ENCODE results near the gene RBM39. TPM values are rescaled to one million over a fixed set of nuclear protein-coding genes. Genes with fewer than 3 reads are reported as not detected.

Gene RBM39
- total and polyA plus RNA-seq, 2 of the 8 experiments (the other 6 are each of a cell fraction or from before 2014, with no cell fraction given): 78.0 to 219 TPM

- Histone ChIP-seq H2BK15ac (ENCODE audit: low read length) (no peak overlapping the region), H3K27ac (ENCODE audit: low read depth, low read length) (no peak overlapping the region), H3K9me3 (ENCODE audit: insufficient read depth in 2 of 2, low read depth in 1 of 2, low read length in 1 of 2) (no peaks in the 10 kb centered on the region), H4K91ac (replicated peaks; ENCODE audit: insufficient read length, low read length) (no peak overlapping the region), H3K4me2 (ENCODE audit: insufficient read depth in 1 of 2, low read depth in 2 of 2, low read length in 2 of 2) (no peak overlapping the region), H2BK12ac (ENCODE audit: low read depth, low read length) (no peak overlapping the region), H4K5ac (ENCODE audit: insufficient read length, low read depth, low read length) (no peak overlapping the region), H2BK5ac (ENCODE audit: low read depth, low read length) (no peak overlapping the region), H2BK20ac (ENCODE audit: low read length) (no peak overlapping the region), H3K23ac (ENCODE audit: insufficient read length) (no peak overlapping the region), H2BK120ac (replicated peaks; ENCODE audit: low read depth, low read length) (no peak overlapping the region), H3K4ac (replicated peaks; ENCODE audit: insufficient read length, low read depth, low read length) (no peak overlapping the region), H3K36me3 (ENCODE audit: control insufficient read depth in 2 of 4, insufficient read depth in 4 of 4, low read length in 3 of 4) (peaks cover 66 to 100% (median 95%) of the 10 kb centered on the region in 4 experiments), H3K27me3 (replicated peaks in 1 of 4; ENCODE audit: control insufficient read depth in 3 of 4, extremely low read depth in 1 of 4, insufficient read depth in 3 of 4, low read length in 3 of 4) (no peaks in the 10 kb centered on the region; a peak in 1 of 7 replicates), H4K20me1 (replicated peaks in 1 of 2; ENCODE audit: control insufficient read depth in 1 of 2, insufficient read depth in 2 of 2, low read length in 2 of 2) (peaks cover 20 to 21% of the 10 kb centered on the region in 2 experiments), H3K4me3 (ENCODE audit: extremely low read depth in 1 of 4, insufficient read depth in 2 of 4, low read depth in 3 of 4, low read length in 4 of 4) (no peak overlapping the region), H2AK5ac (ENCODE audit: low read depth, low read length) (no peak overlapping the region), H3K79me2 (ENCODE audit: control insufficient read depth in 1 of 2, insufficient read depth in 2 of 2, low read length in 2 of 2) (peaks cover 0 to 87% of the 10 kb centered on the region in 2 experiments; a peak in 2 of 4 replicates), H3K18ac (ENCODE audit: extremely low read depth, low read length) (no peak overlapping the region), H3K4me1 (replicated peaks in 1 of 4; ENCODE audit: control insufficient read depth in 3 of 4, insufficient read depth in 4 of 4, low read length in 3 of 4) (no peaks in the 10 kb centered on the region), H3K56ac (replicated peaks; ENCODE audit: insufficient read length, low read depth, low read length) (no peak overlapping the region), H2AFZ (ENCODE audit: low read length) (no peak overlapping the region), H3K23me2 (ENCODE audit: low read depth, low read length) (no peaks in the 10 kb centered on the region), H3K79me1 (ENCODE audit: low read depth, low read length) (peaks cover 10% of the 10 kb centered on the region), H4K8ac (ENCODE audit: extremely low read depth, insufficient read depth, low read length) (no peak overlapping the region), H3K9ac (replicated peaks in 1 of 4; ENCODE audit: extremely low read depth in 1 of 4, low read depth in 3 of 4, low read length in 3 of 4) (no peak overlapping the region), H3K14ac (ENCODE audit: insufficient read length) (no peak overlapping the region)
- FAIRE-seq (no peak), DNase-seq (ENCODE audit: low read depth in 1 of 2, low spot score in 2 of 2) (no peak)
- TF ChIP-seq TAF1 (IDR thresholded peaks at IDR 0.05; ENCODE audit: low read depth, low read length) (no peak), KDM4A (IDR thresholded peaks at IDR 0.05; ENCODE audit: low read depth, low read length, severe bottlenecking) (no peak), CTCF (IDR thresholded peaks at IDR 0.05; ENCODE audit: control extremely low read depth in 1 of 3, insufficient read depth in 1 of 3, low read depth in 1 of 3, low read length in 3 of 3) (no peak), RNF2 (IDR thresholded peaks at IDR 0.05; ENCODE audit: borderline replicate concordance, low read depth, low read length, missing control alignments, poor library complexity, severe bottlenecking) (no peak), RBBP5 (IDR thresholded peaks at IDR 0.05; ENCODE audit: borderline replicate concordance, low read depth, low read length) (no peak), HDAC2 (IDR thresholded peaks at IDR 0.05; ENCODE audit: borderline replicate concordance in 1 of 2, low read depth in 2 of 2, low read length in 2 of 2) (no peak)
- TF ChIP-seq, protein P1, sequence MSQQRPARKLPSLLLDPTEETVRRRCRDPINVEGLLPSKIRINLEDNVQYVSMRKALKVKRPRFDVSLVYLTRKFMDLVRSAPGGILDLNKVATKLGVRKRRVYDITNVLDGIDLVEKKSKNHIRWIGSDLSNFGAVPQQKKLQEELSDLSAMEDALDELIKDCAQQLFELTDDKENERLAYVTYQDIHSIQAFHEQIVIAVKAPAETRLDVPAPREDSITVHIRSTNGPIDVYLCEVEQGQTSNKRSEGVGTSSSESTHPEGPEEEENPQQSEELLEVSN (IDR thresholded peaks at IDR 0.05): no peak
- CTCF ChIA-PET (ENCODE audit: partially characterized antibody): interaction anchor here (0.6 kb wide), 1 partner anchor 40 kb away, joined by 3 read pairs; no protein-coding TSS in a partner anchor
- POLR2A ChIA-PET (ENCODE audit: partially characterized antibody): interaction anchor here (40.1 to 45.3 kb wide), 2 partner anchors 4 to 9 kb away, joined by 2341 read pairs; partner anchors contain the start of genes NFS1, RBM39 and ROMO1
- 95% methylated on average over 3 of the region's 3 CpGs; no CpG with 5 or more reads in 1 of the 2 experiments for WGBS, 2 experiments (ENCODE audit: extremely low coverage in 1 of 2, insufficient coverage in 1 of 2, insufficient read length in 1 of 2, insufficient replicate concordance in 2 of 2, low coverage in 1 of 2, low lambda C conversion rate in 2 of 2, missing lambda C conversion rate in 1 of 2)
These were observed 20.4 kb downstream of the RBM39 start for GRCh38 chr20:35721621-35722020.
